NCI-H526 (cell line): ENCODE results near the gene SCYGR5.
"Not testable (repeated sequence)": the region's sequence is repeated elsewhere in the genome, so short reads cannot be mapped to it uniquely, and the experiment has no call there.

Experiments used
- DNase-seq, 2 experiments: peaks; one replicate each; lab custom pipeline; 2025; lab: John Stamatoyannopoulos, UW

The SCYGR5 gene

DNA sequence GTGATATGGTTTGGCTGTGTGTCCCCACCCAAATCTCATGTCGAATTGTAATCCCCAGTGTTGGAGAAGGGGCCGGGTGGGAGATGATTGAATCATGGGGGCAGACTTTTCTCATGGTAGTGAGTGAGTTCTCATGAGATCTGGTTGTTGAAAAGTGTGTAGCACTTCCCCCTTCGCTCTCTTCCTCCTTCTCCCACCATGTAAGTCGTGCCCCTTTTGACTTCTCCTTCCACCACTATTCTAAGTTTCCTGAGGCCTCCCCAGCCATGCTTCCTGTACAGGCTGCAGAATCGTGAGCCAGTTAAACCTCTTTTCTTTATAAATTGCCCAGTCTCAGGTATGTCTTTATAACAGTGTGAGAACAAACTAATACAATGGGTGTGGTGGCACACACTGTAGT is 7.0 kb downstream of the SCYGR5 start:
- DNase-seq, result not testable (repeated sequence)

DNA sequence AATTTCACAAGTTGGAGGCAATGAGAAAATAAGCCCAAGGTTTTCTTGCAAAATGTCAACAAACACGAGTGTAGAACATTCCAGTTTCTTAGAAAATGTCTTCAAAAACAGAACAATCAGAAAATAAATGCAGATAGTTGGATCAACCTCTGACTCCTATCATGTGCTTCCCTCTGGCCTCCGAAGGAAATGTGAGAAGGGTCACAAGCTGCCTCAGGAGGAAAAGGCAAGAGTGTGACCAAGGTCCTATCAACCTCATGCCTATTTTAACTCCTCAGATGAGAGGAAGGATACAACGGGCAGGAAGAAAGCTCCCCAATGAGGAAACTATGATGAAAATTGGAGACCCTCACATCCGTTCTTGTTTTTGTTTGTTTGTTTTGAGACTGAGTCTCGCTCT is 7.9 kb downstream of the SCYGR5 start:
- DNase-seq, result no peak

GRCh38 chr2:227677928-227678327 is 11.3 kb downstream of the SCYGR5 start:
- DNase-seq, result no peak

DNA sequence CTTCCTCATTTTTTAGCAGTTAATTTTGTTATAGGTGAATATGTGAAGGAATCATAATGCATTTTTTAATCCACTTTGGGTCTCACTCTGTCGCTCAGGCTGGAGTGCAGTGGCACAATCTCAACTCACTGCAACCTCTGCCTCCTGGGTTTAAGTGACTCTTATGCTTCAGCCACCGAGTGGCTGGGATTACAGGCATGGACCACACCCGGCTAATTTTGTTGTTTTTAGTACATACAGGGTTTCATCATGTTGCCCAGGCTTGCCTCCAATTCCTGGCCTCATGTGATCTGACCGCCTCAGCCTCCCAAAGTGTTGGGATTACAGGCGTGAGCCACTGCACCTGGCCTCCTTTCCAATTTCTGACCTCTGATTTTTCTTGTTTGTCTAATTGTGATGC is 17.7 kb downstream of the SCYGR5 start:
- no peak for DNase-seq

DNA sequence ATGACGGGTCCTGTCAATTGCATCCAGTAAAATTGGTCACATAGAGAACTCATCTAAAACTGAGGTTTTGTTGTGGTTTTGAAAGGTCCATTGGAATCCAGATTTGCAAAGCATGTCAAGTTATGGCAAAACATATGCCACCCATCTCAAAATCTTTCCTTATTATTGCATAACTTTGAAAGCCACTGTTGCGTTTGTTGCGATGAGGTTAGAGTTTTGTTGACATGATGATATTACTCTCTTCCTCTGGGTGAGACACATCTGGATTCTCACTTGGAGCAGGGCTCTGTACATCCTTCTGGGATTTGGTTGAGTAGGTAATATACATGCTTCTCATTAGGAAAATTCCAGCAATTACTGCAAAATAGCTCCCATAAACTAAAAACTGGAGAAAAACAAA is 20.6 kb downstream of the SCYGR5 start:
- DNase-seq, result no peak

GRCh38 chr2:227696990-227697679 is 30.5 kb downstream of the SCYGR5 start:
- no peak for DNase-seq

DNA sequence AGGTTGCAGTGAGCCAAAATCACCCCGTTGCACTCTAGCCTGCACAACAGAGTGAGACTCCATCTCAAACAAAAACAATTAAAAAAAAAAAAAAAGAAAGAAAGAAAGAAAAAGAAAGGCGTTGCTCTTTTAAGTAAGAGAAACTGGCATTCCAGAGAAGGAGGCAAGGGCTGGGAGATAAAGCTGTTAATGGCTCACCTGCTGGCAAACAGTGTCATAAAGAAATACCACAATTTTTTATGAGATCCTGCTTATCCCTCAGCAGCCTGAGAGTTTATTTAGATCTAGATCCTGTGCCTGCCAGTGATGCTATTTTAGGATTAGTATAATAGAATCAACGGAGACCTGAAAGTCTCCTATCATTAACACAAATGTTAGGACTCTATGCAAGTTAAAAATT is 35.0 kb downstream of the SCYGR5 start:
- no peak for DNase-seq

- no peak for DNase-seq
These were observed 36.7 kb downstream of the SCYGR5 start for GRCh38 chr2:227703280-227703732.

DNA sequence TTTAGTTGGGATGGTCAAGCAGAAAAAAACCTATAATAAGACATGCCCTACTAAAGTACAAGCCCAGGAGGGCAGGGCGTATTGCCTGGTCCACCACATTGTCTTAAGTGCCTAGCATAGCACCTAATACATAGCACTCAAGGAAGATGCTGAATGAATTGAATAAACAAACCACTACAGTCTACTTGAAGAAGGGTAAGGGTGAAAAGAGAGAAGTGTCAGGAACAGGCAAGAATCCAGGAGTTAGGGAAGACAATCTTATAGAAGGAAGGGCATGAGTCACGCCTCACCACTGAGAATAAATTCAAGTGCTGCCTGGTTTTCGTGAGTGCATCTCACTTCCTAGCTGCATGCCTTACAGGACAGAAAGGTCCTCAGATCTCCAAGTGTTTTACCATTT is 37.4 kb downstream of the SCYGR5 start:
- no peak for DNase-seq

GRCh38 chr2:227706859-227707258 is 40.3 kb downstream of the SCYGR5 start:
- DNase-seq, result no peak

DNA sequence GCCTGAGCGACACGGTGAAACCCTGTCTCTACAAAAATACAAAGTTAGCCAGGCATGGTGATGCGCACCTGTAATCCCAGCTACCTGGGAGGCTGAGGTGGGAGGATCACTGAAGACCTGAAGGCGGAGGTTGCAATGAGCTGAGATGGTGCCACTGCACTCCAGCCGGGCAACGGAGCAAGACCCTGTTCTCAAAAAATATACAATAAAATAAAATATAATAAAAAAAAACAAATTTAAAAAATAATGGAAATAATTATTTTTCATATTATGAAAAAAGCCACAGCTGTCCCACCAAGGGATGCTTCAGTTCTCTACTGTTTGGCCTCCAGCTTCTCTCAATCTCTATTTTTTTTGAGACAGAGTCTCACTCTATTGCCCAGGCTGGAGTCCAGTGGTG is 40.8 kb downstream of the SCYGR5 start:
- DNase-seq, result no peak

- no peak for DNase-seq
These were observed 44.4 kb downstream of the SCYGR5 start for GRCh38 chr2:227710986-227711385.

DNA sequence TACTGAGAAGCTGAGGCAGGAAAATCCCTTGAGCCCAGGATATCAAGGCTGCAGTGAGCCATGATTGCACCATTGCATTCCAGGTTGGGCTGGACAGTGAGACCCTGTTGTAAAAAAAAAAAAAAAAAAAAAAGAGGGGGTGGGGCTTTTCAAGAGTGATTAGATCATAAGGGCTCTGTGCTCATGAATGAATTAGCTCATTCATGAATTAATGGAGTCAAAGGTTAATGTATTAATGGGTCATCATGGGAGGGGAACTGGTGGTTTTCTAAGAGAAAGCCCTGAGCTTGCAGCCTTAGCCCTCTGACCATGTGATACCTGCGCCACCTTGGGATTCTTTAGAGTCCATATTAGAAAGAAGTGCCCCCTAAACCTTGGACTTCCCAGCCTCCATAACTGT is 46.7 kb downstream of the SCYGR5 start:
- no peak for DNase-seq

GRCh38 chr2:227716501-227716900 is 49.9 kb downstream of the SCYGR5 start:
- no peak for DNase-seq
